SU-DHL-6 (cell line): Measurements from ENCODE around the gene FGF9.

ENCODE experiments used
- H2AFZ ChIP-seq: fragments of 200-600 bp; sonication (generic); 2 replicates; pipeline ENCODE4 v1.6.1; 2014; ENCODE audit warnings: low read depth, mild to moderate bottlenecking, moderate library complexity, mixed read lengths, antibody characterized with exemption, low read length; ENCODE audit not compliant: severe bottlenecking
- H3F3A ChIP-seq: fragments of 200-600 bp; shearing (Covaris generic); 2 replicates; pipeline ENCODE4 v1.6.0; 2016; ENCODE audit warnings: antibody characterized with exemption, mild to moderate bottlenecking; ENCODE audit not compliant: insufficient read depth
- H3K27ac ChIP-seq: fragments of 200-600 bp; sonication (generic); 2 replicates; pipeline ENCODE4 v1.5.1; 2016; ENCODE audit warnings: low read depth, mild to moderate bottlenecking, low read length, moderate library complexity, mixed read lengths
- H3K27me3 ChIP-seq: fragments of 200-600 bp; sonication (generic), shearing (Covaris generic); 2 replicates; pipeline ENCODE4 v1.6.0; 2014; ENCODE audit warnings: mild to moderate bottlenecking, low read length
- H3K36me3 ChIP-seq: fragments of 200-600 bp; sonication (generic); 2 replicates; pipeline ENCODE4 v1.6.1; 2014; ENCODE audit warnings: mild to moderate bottlenecking, low read length, mixed read lengths
- H3K4me2 ChIP-seq: fragments of 300-600, 200-600 bp; shearing (Covaris generic), sonication (generic); 2 replicates; pipeline ENCODE4 v1.6.0; 2014; ENCODE audit warnings: low read length, low read depth, mild to moderate bottlenecking; ENCODE audit not compliant: poor library complexity, severe bottlenecking
- H3K4me3 ChIP-seq: fragments of 200-600 bp; sonication (generic); 2 replicates; pipeline ENCODE4 v1.5.1; 2014; ENCODE audit warnings: antibody characterized with exemption, low read length, mild to moderate bottlenecking, mixed read lengths; ENCODE audit not compliant: insufficient read depth, poor library complexity, severe bottlenecking
- H3K79me2 ChIP-seq: fragments of 200-600 bp; sonication (generic); 2 replicates; pipeline ENCODE4 v1.6.1; 2014; ENCODE audit warnings: mild to moderate bottlenecking, low read length, moderate library complexity; ENCODE audit not compliant: insufficient read depth
- H3K9ac ChIP-seq: fragments of 200-600 bp; sonication (generic); 2 replicates; pipeline ENCODE4 v1.7.0; 2014; ENCODE audit warnings: mild to moderate bottlenecking, low read length
- H3K9me2 ChIP-seq: fragments of 200-600 bp; sonication (generic); replicated peaks from 2 replicates; pipeline ENCODE4 v1.6.1; 2014; ENCODE audit warnings: low read length; ENCODE audit not compliant: insufficient read depth
- H3K9me3 ChIP-seq: fragments of 200-600 bp; sonication (generic); 2 replicates; pipeline ENCODE4 v1.6.1; 2014; ENCODE audit warnings: low read length, mixed read lengths; ENCODE audit not compliant: insufficient read depth
- H4K20me1 ChIP-seq: fragments of 200-600 bp; sonication (generic); 2 replicates; pipeline ENCODE4 v1.6.1; 2014; ENCODE audit warnings: low read depth, mild to moderate bottlenecking, antibody characterized with exemption, low read length, moderate library complexity, mixed read lengths
- EZH2phosphoT487 ChIP-seq: fragments of 200-600 bp; sonication (generic), shearing (Covaris generic); conservative IDR thresholded peaks from 2 replicates; pipeline ENCODE4 v1.6.1; 2018; ENCODE audit warnings: mild to moderate bottlenecking, antibody characterized with exemption, low read length, moderate library complexity, mixed read lengths
- TF ChIP-seq, protein P1 (sequence below): fragments of 200-600 bp; sonication (generic); IDR thresholded peaks from one replicate; pipeline ENCODE4 v1.5.1; 2017; ENCODE audit warnings: antibody characterized with exemption, mild to moderate bottlenecking, low read length, moderate library complexity; ENCODE audit not compliant: insufficient read depth, poor library complexity, severe bottlenecking

The FGF9 gene

DNA sequence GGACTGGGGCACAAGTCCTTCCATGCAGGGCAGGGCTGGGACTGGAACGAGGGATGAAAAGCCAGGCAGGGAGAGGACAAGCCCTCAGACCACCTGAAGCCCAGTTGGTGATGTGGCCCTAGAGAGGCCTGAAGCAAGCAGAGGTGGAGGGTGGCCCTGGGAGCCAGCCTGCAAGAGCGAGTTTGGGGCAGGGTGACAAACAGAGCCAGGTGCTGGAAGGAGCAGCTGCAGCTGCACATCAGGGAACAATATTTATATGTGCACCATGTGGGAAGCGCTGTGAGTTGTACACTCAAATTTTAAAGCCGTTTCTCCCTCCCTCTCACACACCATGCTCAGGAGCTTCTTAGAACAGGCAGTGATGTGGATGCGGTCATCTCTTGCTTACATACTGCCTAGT, 67.8 kb downstream of the FGF9 start:
- no peaks in the 10 kb centered on the region for H3K9me3 ChIP-seq
- no peaks in the 10 kb centered on the region for H4K20me1 ChIP-seq
- H3K36me3 ChIP-seq, result no peaks in the 10 kb centered on the region
- no peak overlapping the region for H2AFZ ChIP-seq
- no peak overlapping the region for H3K4me2 ChIP-seq
- no peaks in the 10 kb centered on the region for H3K79me2 ChIP-seq
- no peaks in the 10 kb centered on the region for H3K27me3 ChIP-seq
- TF ChIP-seq, protein P1, sequence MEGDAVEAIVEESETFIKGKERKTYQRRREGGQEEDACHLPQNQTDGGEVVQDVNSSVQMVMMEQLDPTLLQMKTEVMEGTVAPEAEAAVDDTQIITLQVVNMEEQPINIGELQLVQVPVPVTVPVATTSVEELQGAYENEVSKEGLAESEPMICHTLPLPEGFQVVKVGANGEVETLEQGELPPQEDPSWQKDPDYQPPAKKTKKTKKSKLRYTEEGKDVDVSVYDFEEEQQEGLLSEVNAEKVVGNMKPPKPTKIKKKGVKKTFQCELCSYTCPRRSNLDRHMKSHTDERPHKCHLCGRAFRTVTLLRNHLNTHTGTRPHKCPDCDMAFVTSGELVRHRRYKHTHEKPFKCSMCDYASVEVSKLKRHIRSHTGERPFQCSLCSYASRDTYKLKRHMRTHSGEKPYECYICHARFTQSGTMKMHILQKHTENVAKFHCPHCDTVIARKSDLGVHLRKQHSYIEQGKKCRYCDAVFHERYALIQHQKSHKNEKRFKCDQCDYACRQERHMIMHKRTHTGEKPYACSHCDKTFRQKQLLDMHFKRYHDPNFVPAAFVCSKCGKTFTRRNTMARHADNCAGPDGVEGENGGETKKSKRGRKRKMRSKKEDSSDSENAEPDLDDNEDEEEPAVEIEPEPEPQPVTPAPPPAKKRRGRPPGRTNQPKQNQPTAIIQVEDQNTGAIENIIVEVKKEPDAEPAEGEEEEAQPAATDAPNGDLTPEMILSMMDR, result no peak
- no peak for TF ChIP-seq EZH2phosphoT487
- H3K9ac ChIP-seq, result no peak overlapping the region
- H3K9me2 ChIP-seq, result no peaks in the 10 kb centered on the region
- H3F3A ChIP-seq, result no peaks in the 10 kb centered on the region
- H3K27ac ChIP-seq, result no peak overlapping the region
- H3K4me3 ChIP-seq, result no peak overlapping the region

DNA sequence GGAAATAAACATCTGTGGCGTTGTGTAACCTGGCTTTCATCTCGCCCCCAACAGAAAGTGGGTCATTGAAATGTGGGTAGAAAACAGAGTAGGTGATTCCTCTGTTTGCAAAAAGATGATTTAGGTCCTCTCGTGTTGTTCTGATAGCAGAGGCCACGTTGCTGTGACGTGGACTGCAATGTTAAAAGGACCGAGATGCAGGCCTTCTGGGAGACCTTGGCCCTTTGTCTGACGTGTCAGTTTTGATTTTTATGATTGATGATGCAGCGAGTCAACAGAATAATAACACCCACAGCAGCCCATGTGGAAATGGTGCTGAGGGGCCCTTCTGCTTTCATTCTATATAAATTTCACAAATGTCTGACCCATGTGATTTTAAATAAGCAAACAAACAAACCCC, 68.9 kb downstream of the FGF9 start:
- Histone ChIP-seq H4K20me1 (no peaks in the 10 kb centered on the region), H3K27ac (no peak overlapping the region), H3K4me3 (no peak overlapping the region), H3K9ac (no peak overlapping the region), H3K9me2 (no peaks in the 10 kb centered on the region), H2AFZ (no peak overlapping the region), H3K4me2 (no peak overlapping the region), H3K27me3 (no peaks in the 10 kb centered on the region), H3K79me2 (no peaks in the 10 kb centered on the region), H3F3A (no peaks in the 10 kb centered on the region), H3K36me3 (no peaks in the 10 kb centered on the region), H3K9me3 (no peaks in the 10 kb centered on the region)
- TF ChIP-seq, protein P1, result no peak
- TF ChIP-seq EZH2phosphoT487, result no peak

DNA sequence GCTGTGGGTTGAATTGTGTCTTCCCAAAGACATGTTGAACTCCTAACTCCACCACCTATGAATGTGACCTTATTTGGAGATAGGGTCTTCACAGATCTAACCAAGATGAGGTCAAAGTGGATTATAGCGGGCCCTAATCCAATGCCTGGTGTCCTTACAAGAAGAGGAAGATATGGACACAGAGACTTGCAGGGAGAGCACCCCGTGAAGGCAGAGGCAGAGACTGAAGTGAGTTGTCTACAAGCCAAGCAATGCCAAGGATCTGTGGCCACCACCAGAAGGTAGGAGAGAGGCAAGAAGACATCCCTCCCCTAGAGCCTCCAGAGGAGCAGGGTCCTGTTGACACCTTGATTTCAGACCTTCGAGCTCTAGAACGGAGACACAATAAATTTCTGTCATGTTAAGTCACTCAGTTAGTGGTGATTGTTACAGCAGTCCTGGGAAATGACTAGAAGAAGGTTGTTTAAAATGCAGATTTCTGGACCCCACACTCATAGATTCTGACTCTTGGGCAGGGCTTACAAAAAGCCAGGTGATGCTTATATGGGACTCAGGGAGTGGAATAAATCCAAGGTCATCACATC, 70.6 kb downstream of the FGF9 start:
- Histone ChIP-seq H3F3A (no peaks in the 10 kb centered on the region), H2AFZ (no peak overlapping the region), H3K4me2 (no peak overlapping the region), H3K27me3 (no peaks in the 10 kb centered on the region), H3K79me2 (no peaks in the 10 kb centered on the region), H3K9me3 (no peaks in the 10 kb centered on the region), H4K20me1 (no peaks in the 10 kb centered on the region), H3K9ac (no peak overlapping the region), H3K27ac (no peak overlapping the region), H3K4me3 (no peak overlapping the region), H3K9me2 (no peaks in the 10 kb centered on the region), H3K36me3 (no peaks in the 10 kb centered on the region)
- TF ChIP-seq, protein P1, result no peak
- no peak for TF ChIP-seq EZH2phosphoT487

DNA sequence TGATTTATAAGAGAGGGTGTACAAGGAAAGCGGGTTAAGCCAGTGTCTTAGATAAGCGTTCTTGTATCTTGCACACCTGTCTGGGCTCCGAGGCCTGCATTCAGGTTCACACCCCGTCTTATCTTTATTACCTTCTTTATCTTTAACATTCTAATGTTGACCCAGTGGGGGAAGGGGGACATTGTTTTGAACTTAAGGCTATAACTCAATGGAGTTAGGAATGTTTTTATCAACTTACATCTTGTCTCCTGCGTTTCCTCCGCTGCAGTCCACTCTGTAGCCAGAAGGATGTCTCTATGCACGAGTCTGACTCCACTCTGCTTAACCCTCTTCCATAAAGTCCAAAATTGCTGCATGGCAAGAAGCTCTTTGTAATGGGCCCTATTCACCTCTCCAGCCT, 71.2 kb downstream of the FGF9 start:
- TF ChIP-seq EZH2phosphoT487, result no peak
- TF ChIP-seq, protein P1, result no peak
- H3K9ac ChIP-seq, result no peak overlapping the region
- H3K27ac ChIP-seq, result no peak overlapping the region
- H3K79me2 ChIP-seq, result no peaks in the 10 kb centered on the region
- no peak overlapping the region for H3K4me3 ChIP-seq
- H3K4me2 ChIP-seq, result no peak overlapping the region
- no peaks in the 10 kb centered on the region for H3K9me3 ChIP-seq
- no peaks in the 10 kb centered on the region for H4K20me1 ChIP-seq
- no peaks in the 10 kb centered on the region for H3F3A ChIP-seq
- no peaks in the 10 kb centered on the region for H3K9me2 ChIP-seq
- H3K27me3 ChIP-seq, result no peaks in the 10 kb centered on the region
- H3K36me3 ChIP-seq, result no peaks in the 10 kb centered on the region
- no peak overlapping the region for H2AFZ ChIP-seq
